Memory B cell (primary cell): ENCODE results near the gene FTHL17.

ENCODE experiments used
- ATAC-seq: fragments of 150-1000 bp; cut with Tn5 transposase; 2 replicates; pipeline ENCODE4 v1.10.0; 2021; ENCODE audit warnings: low read depth, mild to moderate bottlenecking, moderate library complexity
- DNase-seq, 2 donors: peaks; one replicate each; pipeline ENCODE4 v3.0.0; 2022; ENCODE audit warnings: low spot score in 2 of 2
- H3K27ac Mint-ChIP-seq: one replicate; pipeline ENCODE4 v1.8.0; 2022; ENCODE audit warnings: mild to moderate bottlenecking, moderate library complexity, mixed read lengths
- H3K27me3 Mint-ChIP-seq: one replicate; pipeline ENCODE4 v1.8.0; 2022; ENCODE audit warnings: mixed read lengths
- H3K36me3 Mint-ChIP-seq: one replicate; pipeline ENCODE4 v1.8.0; 2022; ENCODE audit warnings: mild to moderate bottlenecking, mixed read lengths
- H3K4me1 Mint-ChIP-seq: one replicate; pipeline ENCODE4 v1.8.0; 2022; ENCODE audit warnings: mixed read lengths
- H3K4me3 Mint-ChIP-seq: one replicate; pipeline ENCODE4 v1.8.0; 2022; ENCODE audit warnings: mild to moderate bottlenecking, moderate library complexity, mixed read lengths
- H3K9me3 Mint-ChIP-seq: one replicate; pipeline ENCODE4 v1.8.0; 2022; ENCODE audit warnings: mixed read lengths

FTHL17 gene

DNA sequence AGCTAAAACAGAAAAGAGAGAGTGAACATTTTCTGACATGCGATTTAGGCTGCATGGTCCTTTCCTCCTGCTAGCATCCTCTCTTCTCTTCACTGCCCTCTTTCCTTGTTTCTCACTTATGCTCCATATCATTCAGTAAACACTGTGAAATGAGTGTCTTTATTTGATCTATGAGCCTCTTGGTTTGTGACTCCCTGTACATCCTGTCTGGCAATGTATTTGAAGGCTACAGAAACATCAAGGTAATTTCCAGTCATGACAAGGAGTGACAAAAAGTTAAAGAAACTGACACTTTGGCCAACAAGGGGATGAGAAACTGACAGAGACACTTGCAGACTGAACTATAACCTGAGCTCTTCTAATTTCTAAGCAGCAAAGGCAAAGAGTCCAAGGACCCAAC lies 8.7 kb downstream of the FTHL17 start:
- no peaks in the 10 kb centered on the region for H3K9me3 Mint-ChIP-seq
- no peaks in the 10 kb centered on the region for H3K27me3 Mint-ChIP-seq
- DNase-seq (no peak), ATAC-seq (no peak)
- no peaks in the 10 kb centered on the region for H3K4me1 Mint-ChIP-seq
- H3K27ac Mint-ChIP-seq: no peak overlapping the region
- no peaks in the 10 kb centered on the region for H3K36me3 Mint-ChIP-seq
- no peak overlapping the region for H3K4me3 Mint-ChIP-seq

DNA sequence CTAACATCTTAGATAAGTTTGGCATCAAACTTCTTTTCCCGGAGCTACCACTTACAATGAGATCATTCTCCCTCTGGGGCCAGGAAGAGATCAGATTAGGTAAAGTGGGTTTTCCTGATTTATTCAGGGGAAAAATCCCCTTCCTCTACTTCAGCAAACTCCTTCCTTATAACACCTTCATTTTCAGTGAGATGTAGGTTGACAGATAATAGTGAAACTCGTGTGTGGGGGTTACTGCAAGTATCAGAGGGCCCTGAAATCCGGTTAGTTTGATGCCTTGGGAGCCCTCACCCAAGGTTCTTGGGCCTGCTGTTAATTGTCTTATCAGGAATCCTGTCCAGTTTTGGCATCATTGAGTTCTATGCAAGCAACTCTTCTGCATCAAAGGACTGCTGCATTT lies 10.8 kb downstream of the FTHL17 start:
- Mint-ChIP-seq H3K4me3 (no peak overlapping the region), H3K27me3 (no peaks in the 10 kb centered on the region), H3K4me1 (no peaks in the 10 kb centered on the region), H3K36me3 (no peaks in the 10 kb centered on the region), H3K9me3 (no peaks in the 10 kb centered on the region), H3K27ac (no peak overlapping the region)
- no peak for ATAC-seq
- DNase-seq: no peak

DNA sequence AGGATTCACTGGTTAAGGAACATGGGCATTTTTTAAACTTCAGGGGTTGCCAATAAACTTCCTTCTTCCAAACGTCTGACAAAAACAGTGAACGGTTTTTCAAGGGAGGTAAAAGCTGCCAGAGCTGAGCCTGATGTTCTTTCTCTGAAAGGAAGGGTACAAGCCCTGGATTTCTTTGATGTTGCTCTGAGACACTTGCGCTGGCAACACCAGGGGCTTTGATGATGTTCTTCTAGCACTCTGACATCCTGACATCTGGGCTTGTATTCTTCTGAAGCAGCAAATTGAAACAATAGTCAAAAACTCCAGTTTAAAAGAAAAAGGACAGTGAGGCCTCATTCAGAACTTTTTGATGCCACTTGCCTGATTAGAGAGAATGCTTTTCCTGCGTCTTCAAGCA lies 11.8 kb downstream of the FTHL17 start:
- H3K27me3 Mint-ChIP-seq: no peaks in the 10 kb centered on the region
- H3K27ac Mint-ChIP-seq: no peak overlapping the region
- no peaks in the 10 kb centered on the region for H3K4me1 Mint-ChIP-seq
- ATAC-seq (no peak), DNase-seq (no peak)
- H3K36me3 Mint-ChIP-seq: no peaks in the 10 kb centered on the region
- H3K4me3 Mint-ChIP-seq: no peak overlapping the region
- H3K9me3 Mint-ChIP-seq: peaks cover 2% of the 10 kb centered on the region

DNA sequence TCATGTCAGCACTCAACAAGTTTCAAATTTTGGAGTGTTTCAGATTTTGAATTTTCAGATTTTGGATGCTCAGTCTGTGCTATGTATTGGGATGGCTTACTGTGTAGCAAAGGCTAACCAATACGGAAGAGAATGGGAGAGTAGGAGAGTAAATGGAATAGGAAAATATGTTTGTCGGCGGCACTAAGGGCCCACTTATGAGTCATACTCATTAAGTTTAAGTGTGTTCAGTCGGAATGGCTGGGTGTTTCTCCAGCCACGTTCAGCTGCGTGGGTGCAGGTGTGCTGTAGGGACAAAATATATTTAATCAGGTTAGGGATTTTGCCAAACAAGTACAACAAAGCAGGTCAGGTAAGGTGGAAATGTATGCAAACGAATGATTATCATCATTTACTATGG lies 13.6 kb downstream of the FTHL17 start:
- no peak overlapping the region for H3K27ac Mint-ChIP-seq
- no peaks in the 10 kb centered on the region for H3K4me1 Mint-ChIP-seq
- no peaks in the 10 kb centered on the region for H3K36me3 Mint-ChIP-seq
- ATAC-seq (no peak), DNase-seq (no peak)
- peaks cover 2% of the 10 kb centered on the region for H3K9me3 Mint-ChIP-seq
- H3K27me3 Mint-ChIP-seq: no peaks in the 10 kb centered on the region
- no peak overlapping the region for H3K4me3 Mint-ChIP-seq

DNA sequence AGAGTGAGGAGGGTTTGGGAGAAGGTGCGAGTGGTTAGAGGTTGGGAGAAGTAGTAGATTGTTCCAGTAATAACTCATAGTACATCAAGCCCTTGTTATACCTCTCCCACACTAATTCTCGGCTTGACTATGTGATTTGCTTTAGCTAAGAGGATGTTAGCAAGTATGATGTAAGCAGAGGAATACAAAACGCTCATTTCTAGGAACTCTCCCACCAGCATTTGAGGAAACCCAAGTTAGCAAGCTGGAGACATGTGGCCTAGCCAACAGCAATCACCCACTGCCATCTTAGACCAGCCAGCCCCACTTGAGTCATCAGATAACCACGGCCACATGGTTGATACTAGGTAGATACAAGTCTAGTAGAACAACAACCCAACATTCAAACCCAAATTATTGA lies 14.2 kb downstream of the FTHL17 start:
- DNase-seq (no peak), ATAC-seq (no peak)
- no peaks in the 10 kb centered on the region for H3K4me1 Mint-ChIP-seq
- no peaks in the 10 kb centered on the region for H3K36me3 Mint-ChIP-seq
- peaks cover 2% of the 10 kb centered on the region for H3K9me3 Mint-ChIP-seq
- no peak overlapping the region for H3K27ac Mint-ChIP-seq
- no peaks in the 10 kb centered on the region for H3K27me3 Mint-ChIP-seq
- no peak overlapping the region for H3K4me3 Mint-ChIP-seq

DNA sequence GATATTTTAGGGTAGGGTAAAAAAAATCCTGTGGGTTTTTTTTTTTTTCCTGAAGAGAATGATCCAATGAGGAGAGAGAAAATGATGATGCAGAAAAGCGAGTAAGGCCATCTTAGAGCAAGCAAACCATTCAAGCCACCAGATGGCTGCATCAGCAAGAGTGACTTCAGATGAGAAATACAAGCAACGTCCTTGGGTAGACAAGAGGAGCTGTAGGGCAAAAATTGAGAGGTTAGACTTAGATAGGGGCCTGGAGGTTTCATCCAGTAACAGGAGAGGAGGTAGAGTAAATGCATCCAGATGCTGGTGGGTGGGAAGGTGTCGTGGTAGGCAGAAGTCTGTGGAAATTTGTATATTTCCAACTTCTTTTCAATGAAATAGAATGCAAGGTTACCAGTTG lies 14.6 kb downstream of the FTHL17 start:
- no peaks in the 10 kb centered on the region for H3K36me3 Mint-ChIP-seq
- no peaks in the 10 kb centered on the region for H3K4me1 Mint-ChIP-seq
- H3K27me3 Mint-ChIP-seq: no peaks in the 10 kb centered on the region
- no peak overlapping the region for H3K4me3 Mint-ChIP-seq
- no peak for DNase-seq
- H3K27ac Mint-ChIP-seq: no peak overlapping the region
- ATAC-seq: no peak
- peaks cover 2% of the 10 kb centered on the region for H3K9me3 Mint-ChIP-seq

DNA sequence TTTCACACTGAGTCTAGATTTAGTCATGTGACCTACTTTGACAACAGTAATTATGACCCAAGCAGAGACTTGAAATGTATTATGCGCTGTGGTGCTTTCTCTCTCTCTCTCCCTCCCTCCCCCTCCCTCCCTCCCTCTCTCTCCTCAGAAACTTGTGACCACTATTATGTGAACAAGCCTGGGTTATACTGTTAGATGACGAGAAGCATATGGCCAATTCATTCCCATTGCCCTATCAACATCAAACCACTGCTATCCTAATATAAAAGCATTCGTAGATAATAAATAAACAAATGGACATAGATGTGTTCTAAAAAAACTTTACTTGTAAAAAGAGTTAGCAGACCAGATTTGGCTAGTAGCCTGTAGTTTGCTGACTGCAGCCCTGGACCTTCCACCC lies 18.2 kb downstream of the FTHL17 start:
- no peak overlapping the region for H3K4me3 Mint-ChIP-seq
- H3K4me1 Mint-ChIP-seq: no peaks in the 10 kb centered on the region
- DNase-seq: no peak
- H3K36me3 Mint-ChIP-seq: no peaks in the 10 kb centered on the region
- peaks cover 2% of the 10 kb centered on the region for H3K27me3 Mint-ChIP-seq
- H3K9me3 Mint-ChIP-seq: peaks cover 2% of the 10 kb centered on the region
- no peak for ATAC-seq
- no peak overlapping the region for H3K27ac Mint-ChIP-seq

DNA sequence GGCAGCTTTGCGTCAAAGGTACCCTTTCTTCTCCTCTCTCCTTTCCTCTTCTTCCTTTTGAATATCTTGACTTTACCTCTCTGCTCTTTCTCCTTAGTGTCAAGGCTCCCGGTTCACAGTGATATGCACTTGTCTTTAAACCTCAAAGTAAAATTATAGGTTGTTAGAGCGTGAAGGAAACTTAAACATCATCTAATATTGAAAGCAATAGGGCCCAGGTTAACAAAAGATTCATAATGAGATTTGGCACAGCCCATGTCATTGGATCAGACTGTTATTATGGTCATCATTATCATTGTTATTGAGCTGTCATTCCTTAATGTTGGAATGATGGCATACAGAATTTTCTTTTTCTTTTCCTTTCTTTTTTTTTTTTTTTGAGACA lies 32.5 kb downstream of the FTHL17 start:
- peaks cover 3% of the 10 kb centered on the region for H3K4me1 Mint-ChIP-seq
- DNase-seq (no peak), ATAC-seq (no peak)
- no peaks in the 10 kb centered on the region for H3K9me3 Mint-ChIP-seq
- H3K36me3 Mint-ChIP-seq: no peaks in the 10 kb centered on the region
- H3K27me3 Mint-ChIP-seq: no peaks in the 10 kb centered on the region
- no peak overlapping the region for H3K4me3 Mint-ChIP-seq
- H3K27ac Mint-ChIP-seq: no peak overlapping the region

DNA sequence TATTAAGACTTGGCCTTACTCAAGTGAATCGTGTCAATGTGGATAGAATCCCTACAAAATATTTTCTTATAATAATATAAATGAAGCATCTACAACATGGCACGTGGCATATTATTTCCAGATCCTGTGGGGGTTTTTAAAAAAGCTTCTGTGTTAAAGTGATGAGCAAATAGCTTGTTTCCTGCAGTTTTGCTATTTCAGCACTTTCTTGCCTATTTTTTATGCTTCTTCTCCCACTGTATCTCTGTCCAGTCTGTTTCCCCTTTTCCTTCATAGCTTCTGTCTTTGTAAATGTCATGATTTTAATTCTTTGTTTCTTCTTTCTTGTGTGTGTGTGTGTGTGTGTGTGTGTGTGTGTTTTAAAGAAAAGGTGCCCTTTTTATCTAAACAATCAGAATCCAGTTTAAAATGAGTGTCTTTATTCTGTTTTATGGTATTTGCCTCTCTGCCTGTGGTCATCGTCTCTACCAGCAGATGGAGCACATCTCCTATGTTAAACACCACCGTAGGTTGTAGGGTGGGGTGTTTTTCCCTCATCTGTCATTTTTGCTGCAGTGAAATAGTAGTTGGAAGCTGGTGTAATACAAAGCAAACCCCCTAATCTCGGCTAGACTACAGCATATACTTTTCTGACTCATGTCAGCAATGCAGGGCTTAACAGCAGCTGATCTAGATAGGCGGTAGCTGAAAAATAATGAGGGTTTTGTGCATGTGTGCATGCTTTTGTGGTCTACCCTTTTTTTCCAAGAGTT lies 33.1 kb downstream of the FTHL17 start:
- DNase-seq (peak; percentile 11), ATAC-seq (peak; percentile 43)
- peaks cover 3% of the 10 kb centered on the region for H3K4me1 Mint-ChIP-seq
- H3K27ac Mint-ChIP-seq: no peak overlapping the region
- H3K36me3 Mint-ChIP-seq: no peaks in the 10 kb centered on the region
- no peaks in the 10 kb centered on the region for H3K9me3 Mint-ChIP-seq
- no peaks in the 10 kb centered on the region for H3K27me3 Mint-ChIP-seq
- H3K4me3 Mint-ChIP-seq: no peak overlapping the region

DNA sequence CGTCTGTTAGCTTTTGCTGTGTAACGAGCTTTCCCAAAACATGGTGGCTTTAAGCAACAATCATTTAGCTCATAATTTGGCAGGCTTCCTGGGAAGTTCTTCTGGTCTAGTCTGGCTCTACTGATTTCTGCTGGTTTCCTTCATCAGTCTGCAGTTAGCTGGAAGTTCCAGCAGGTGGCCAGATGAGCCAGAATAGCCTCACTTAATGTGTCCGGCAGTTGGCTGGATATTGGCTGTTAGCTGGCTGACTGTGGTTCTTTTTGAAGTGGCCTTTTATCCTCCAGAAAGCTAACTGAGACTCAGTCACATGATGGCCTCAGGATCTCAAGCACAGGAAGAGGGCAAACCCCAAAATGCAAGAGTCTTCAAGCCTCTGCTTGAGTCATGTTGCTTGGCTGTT lies 34.9 kb downstream of the FTHL17 start:
- no peak overlapping the region for H3K27ac Mint-ChIP-seq
- H3K9me3 Mint-ChIP-seq: peaks cover 2% of the 10 kb centered on the region
- ATAC-seq (no peak), DNase-seq (peak in 1 of 2 donors; percentile 0)
- H3K27me3 Mint-ChIP-seq: peaks cover 1% of the 10 kb centered on the region
- H3K4me1 Mint-ChIP-seq: peaks cover 3% of the 10 kb centered on the region
- no peaks in the 10 kb centered on the region for H3K36me3 Mint-ChIP-seq
- H3K4me3 Mint-ChIP-seq: no peak overlapping the region

DNA sequence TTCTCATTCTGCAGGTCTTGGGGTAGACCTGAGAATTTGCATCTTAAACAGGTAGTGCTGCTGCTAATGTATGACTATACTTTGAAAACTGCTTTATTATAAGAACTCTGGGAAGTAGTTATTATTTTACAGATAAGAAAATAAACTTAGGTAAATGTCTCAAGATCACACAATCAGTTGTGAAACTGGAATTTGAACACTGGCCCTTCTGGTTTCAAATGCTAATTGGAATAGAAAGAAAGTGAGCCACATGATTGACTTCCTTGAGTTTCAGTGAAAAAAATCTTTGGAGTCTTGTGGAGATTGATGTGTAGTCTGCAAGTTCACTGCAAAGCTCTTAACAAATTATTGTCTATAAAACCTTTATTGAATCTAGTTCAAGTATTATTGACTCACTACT lies 44.5 kb downstream of the FTHL17 start:
- H3K27me3 Mint-ChIP-seq: peaks cover 16% of the 10 kb centered on the region
- no peak overlapping the region for H3K27ac Mint-ChIP-seq
- ATAC-seq (no peak), DNase-seq (no peak)
- H3K4me3 Mint-ChIP-seq: no peak overlapping the region
- no peaks in the 10 kb centered on the region for H3K36me3 Mint-ChIP-seq
- no peaks in the 10 kb centered on the region for H3K9me3 Mint-ChIP-seq
- no peaks in the 10 kb centered on the region for H3K4me1 Mint-ChIP-seq

DNA sequence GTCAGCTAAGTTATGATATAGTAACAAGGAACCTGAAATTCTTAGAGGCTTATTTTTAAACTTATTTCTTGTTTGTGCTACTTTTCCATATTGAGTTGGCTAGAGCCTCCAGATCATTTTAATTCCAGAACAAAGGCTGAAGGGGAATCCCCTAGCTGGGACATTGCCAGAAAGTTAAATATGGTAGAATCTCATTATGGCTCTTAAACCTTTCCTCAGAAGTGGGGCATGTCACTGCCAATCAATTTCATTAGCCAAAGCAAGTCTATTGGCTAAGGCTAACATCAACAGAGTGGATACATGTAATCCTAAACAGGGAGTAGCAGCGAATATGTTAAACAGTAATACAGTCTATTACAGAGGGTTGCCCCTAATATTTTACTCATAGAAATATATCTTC lies 47.0 kb downstream of the FTHL17 start:
- no peak overlapping the region for H3K27ac Mint-ChIP-seq
- H3K4me3 Mint-ChIP-seq: no peak overlapping the region
- no peaks in the 10 kb centered on the region for H3K36me3 Mint-ChIP-seq

DNA sequence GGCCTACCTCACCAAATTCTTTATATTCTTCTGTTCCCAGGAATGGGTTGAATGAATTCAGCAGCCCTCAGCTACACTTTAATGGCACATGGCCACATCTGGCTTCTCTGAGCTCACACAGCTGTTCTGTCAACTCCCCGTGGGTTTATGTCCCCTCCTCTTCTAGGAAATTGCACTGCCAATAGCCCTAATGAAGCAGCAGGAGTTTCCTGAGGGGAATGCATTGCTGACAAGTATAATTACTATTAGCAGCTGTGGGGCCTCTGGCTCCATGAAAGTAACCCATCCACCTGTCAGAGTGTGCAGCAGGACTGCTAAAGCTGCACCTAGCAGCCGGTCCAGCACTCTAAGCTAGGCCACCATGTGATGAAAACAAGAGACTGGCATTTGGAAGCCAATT lies 50.3 kb downstream of the FTHL17 start:
- Mint-ChIP-seq H3K4me3 (no peak overlapping the region), H3K9me3 (no peaks in the 10 kb centered on the region), H3K4me1 (no peaks in the 10 kb centered on the region), H3K36me3 (no peaks in the 10 kb centered on the region), H3K27ac (no peak overlapping the region), H3K27me3 (no peaks in the 10 kb centered on the region)
- no peak for DNase-seq
- no peak for ATAC-seq

More for the DNA sequence above, 47.0 kb downstream of the FTHL17 start:
- no peak for DNase-seq
- no peaks in the 10 kb centered on the region for H3K9me3 Mint-ChIP-seq
- no peak for ATAC-seq
- no peaks in the 10 kb centered on the region for H3K4me1 Mint-ChIP-seq
- peaks cover 12% of the 10 kb centered on the region for H3K27me3 Mint-ChIP-seq
